Fibroblast of lung (primary cell): Measurements from ENCODE around the gene KCTD16. TPM values are rescaled to one million over a fixed set of nuclear protein-coding genes. Genes with fewer than 3 reads are reported as not detected.

ENCODE experiments used
- DNase-seq, 2 donors: peaks; one replicate each; pipeline versions ENCODE4 v3.0.0 to v3.0.0-alpha.2; 2010; ENCODE audit warnings: low read depth in 2 of 2
- H2AFZ ChIP-seq: 2 replicates; pipeline ENCODE4 v1.5.1; 2012; ENCODE audit warnings: low read length, control low read depth, inconsistent platforms
- H3K27ac ChIP-seq: 2 replicates; pipeline ENCODE4 v1.5.1; 2011; ENCODE audit warnings: low read length, control low read depth; ENCODE audit not compliant: insufficient read depth
- H3K27me3 ChIP-seq: 2 replicates; pipeline ENCODE4 v1.5.1; 2011; ENCODE audit warnings: mild to moderate bottlenecking, low read length; ENCODE audit not compliant: control insufficient read depth, insufficient read depth
- H3K36me3 ChIP-seq: 2 replicates; pipeline ENCODE4 v1.5.1; 2011; ENCODE audit warnings: low read length; ENCODE audit not compliant: control insufficient read depth, insufficient read depth
- H3K4me1 ChIP-seq: 2 replicates; pipeline ENCODE4 v1.5.1; 2011; ENCODE audit warnings: low read length; ENCODE audit not compliant: control insufficient read depth, insufficient read depth; ENCODE audit errors: extremely low read depth
- H3K4me2 ChIP-seq: 2 replicates; pipeline ENCODE4 v1.5.1; 2011; ENCODE audit warnings: low read length, control low read depth; ENCODE audit not compliant: insufficient read depth; ENCODE audit errors: extremely low read depth
- H3K4me3 ChIP-seq, 4 experiments: fragments of 200-600 bp in 1 of 4; sonication (generic) in 1 of 4; replicated peaks in 1 of 4; 2 replicates each; pipeline ENCODE4 v1.5.1; 2011 to 2016; ENCODE audit warnings: low read length in 4 of 4, low read depth in 3 of 4, mild to moderate bottlenecking in 3 of 4, control low read depth in 2 of 4, inconsistent platforms in 1 of 4, mixed read lengths in 1 of 4; ENCODE audit not compliant: insufficient read depth in 1 of 4; ENCODE audit errors: control extremely low read depth in 1 of 4
- H3K79me2 ChIP-seq: 2 replicates; pipeline ENCODE4 v1.5.1; 2012; ENCODE audit warnings: mild to moderate bottlenecking, low read length, inconsistent platforms; ENCODE audit not compliant: control insufficient read depth, insufficient read depth
- H3K9ac ChIP-seq: 2 replicates; pipeline ENCODE4 v1.5.1; 2011; ENCODE audit warnings: mild to moderate bottlenecking, low read length, control low read depth; ENCODE audit not compliant: insufficient read depth
- H3K9me3 ChIP-seq: 2 replicates; pipeline ENCODE4 v1.5.1; 2012; ENCODE audit warnings: low read depth, low read length; ENCODE audit not compliant: control insufficient read depth, insufficient read depth
- H4K20me1 ChIP-seq: 2 replicates; pipeline ENCODE4 v1.5.1; 2011; ENCODE audit warnings: low read length; ENCODE audit not compliant: control insufficient read depth, insufficient read depth; ENCODE audit errors: extremely low read depth
- CTCF ChIP-seq, 2 donors: IDR thresholded peaks in 1 of 2; conservative IDR thresholded peaks in 1 of 2; 1 replicate in 1 of 2; 2 replicates in 1 of 2; pipeline ENCODE4 v1.5.1; 2011 to 2012; ENCODE audit warnings: low read length in 2 of 2, control low read depth in 1 of 2, inconsistent platforms in 1 of 2, low read depth in 1 of 2, mild to moderate bottlenecking in 1 of 2
- EZH2 ChIP-seq: IDR thresholded peaks from 2 replicates; pipeline ENCODE4 v1.5.1; 2012; ENCODE audit warnings: low read length, control low read depth, mild to moderate bottlenecking; ENCODE audit errors: missing control alignments
- polyA plus RNA-seq, 2 donors: library from polyadenylated mRNA; depleted of rRNA in 1 of 2; stranded (reverse) in 1 of 2; unstranded in 1 of 2; fragments of >200 nt; gene quantifications; 2 replicates each; pipeline ENCODE4 v1.2.1, GENCODE V29; 2011 to 2012; ENCODE audit warnings: missing spikeins in 1 of 2
- total RNA-seq: library from RNA; depleted of rRNA; stranded (reverse); fragments of >200 nt; gene quantifications from 2 replicates; pipeline ENCODE4 v1.2.1, GENCODE V29; 2014

KCTD16 gene
- total and polyA plus RNA-seq, 2 donors (not counting 1 experiment from before 2014, with no cell fraction given), result 0.32 to 1.2 TPM

- Histone ChIP-seq H3K36me3 (no peaks in the 10 kb centered on the region), H3K4me1 (no peaks in the 10 kb centered on the region), H3K4me3 (no peak overlapping the region), H2AFZ (no peak overlapping the region), H3K27ac (no peak overlapping the region), H3K9me3 (no peaks in the 10 kb centered on the region), H3K79me2 (no peaks in the 10 kb centered on the region), H3K4me2 (no peak overlapping the region), H3K27me3 (no peaks in the 10 kb centered on the region), H4K20me1 (no peaks in the 10 kb centered on the region), H3K9ac (no peak overlapping the region)
- DNase-seq, result no peak
- TF ChIP-seq EZH2, result no peak
- no peak for TF ChIP-seq CTCF (conservative IDR thresholded peaks at IDR 0.05 in 1 of 2, IDR thresholded peaks at IDR 0.05 in 1 of 2; ENCODE audit: low read depth in 1 of 2, low read length in 2 of 2)
Measured at GRCh38 chr5:144265643-144266247, 95.1 kb downstream of the KCTD16 start.

- H3K27me3 ChIP-seq, result no peaks in the 10 kb centered on the region
- DNase-seq, result no peak
- no peak overlapping the region for H2AFZ ChIP-seq
- H3K4me2 ChIP-seq, result no peak overlapping the region
- H3K4me1 ChIP-seq, result no peaks in the 10 kb centered on the region
- no peak overlapping the region for H3K4me3 ChIP-seq
- H3K9ac ChIP-seq, result no peak overlapping the region
- H3K27ac ChIP-seq, result no peak overlapping the region
- H3K36me3 ChIP-seq, result no peaks in the 10 kb centered on the region
- no peaks in the 10 kb centered on the region for H4K20me1 ChIP-seq
- no peaks in the 10 kb centered on the region for H3K79me2 ChIP-seq
- no peaks in the 10 kb centered on the region for H3K9me3 ChIP-seq
- TF ChIP-seq EZH2, result no peak
- TF ChIP-seq CTCF (conservative IDR thresholded peaks at IDR 0.05 in 1 of 2, IDR thresholded peaks at IDR 0.05 in 1 of 2; ENCODE audit: low read depth in 1 of 2, low read length in 2 of 2), result no peak
Measured at GRCh38 chr5:144267961-144268513, 97.4 kb downstream of the KCTD16 start.

GRCh38 chr5:144273232-144274027 lies 102.8 kb downstream of the KCTD16 start:
- Histone ChIP-seq H3K4me2 (no peak overlapping the region), H3K27ac (no peak overlapping the region), H4K20me1 (no peaks in the 10 kb centered on the region), H3K36me3 (no peaks in the 10 kb centered on the region), H2AFZ (no peak overlapping the region), H3K4me1 (no peaks in the 10 kb centered on the region), H3K79me2 (no peaks in the 10 kb centered on the region), H3K4me3 (no peak overlapping the region), H3K27me3 (no peaks in the 10 kb centered on the region), H3K9me3 (no peaks in the 10 kb centered on the region), H3K9ac (no peak overlapping the region)
- no peak for TF ChIP-seq EZH2
- TF ChIP-seq CTCF (conservative IDR thresholded peaks at IDR 0.05 in 1 of 2, IDR thresholded peaks at IDR 0.05 in 1 of 2; ENCODE audit: low read depth in 1 of 2, low read length in 2 of 2), result no peak
- DNase-seq, result peak in 1 of 2 donors; percentile 1
